Fibroblast of upper back skin (primary cell): Measurements from ENCODE around the gene AGO4.
"Not testable (repeated sequence)": the region's sequence is repeated elsewhere in the genome, so short reads cannot be mapped to it uniquely, and the experiment has no call there.

Experiments used
- DNase-seq: peaks from one replicate; pipeline ENCODE4 v3.0.0-alpha.2; 2013

The AGO4 gene

DNA sequence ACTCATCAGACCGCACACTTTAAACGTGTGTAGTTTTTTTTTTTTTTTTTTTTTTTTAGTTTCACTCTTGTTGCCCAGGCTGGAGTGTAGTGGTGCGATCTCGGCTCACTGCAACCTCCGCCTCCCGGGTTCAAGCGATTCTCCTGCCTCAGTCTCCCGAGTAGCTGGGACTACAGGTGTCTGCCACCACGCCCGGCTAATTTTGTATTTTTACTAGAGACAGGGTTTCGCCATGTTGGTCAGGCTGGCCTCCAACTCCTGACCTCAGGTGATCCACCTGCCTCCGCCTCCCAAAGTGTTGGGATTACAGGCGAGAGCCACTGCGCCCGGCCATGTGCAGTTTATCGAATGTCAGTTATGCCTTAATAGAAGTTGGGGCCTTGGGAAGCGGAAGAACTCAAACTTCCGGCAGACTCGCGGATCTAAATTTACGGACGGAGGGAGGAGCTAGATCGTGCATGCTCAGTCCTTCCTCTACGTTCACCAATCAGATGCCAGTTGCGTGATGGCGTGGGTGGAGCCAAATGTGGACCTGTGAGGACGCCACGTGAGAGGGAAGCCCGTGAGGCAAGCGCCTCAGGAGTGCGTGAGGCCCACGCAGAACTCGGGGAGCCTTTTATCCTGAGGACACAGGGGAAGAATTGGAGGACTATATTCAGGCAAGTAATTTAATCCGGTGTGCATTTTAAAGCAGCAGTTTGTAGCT, 61.6 kb downstream of the AGO4 start:
- DNase-seq: not testable (repeated sequence)

DNA sequence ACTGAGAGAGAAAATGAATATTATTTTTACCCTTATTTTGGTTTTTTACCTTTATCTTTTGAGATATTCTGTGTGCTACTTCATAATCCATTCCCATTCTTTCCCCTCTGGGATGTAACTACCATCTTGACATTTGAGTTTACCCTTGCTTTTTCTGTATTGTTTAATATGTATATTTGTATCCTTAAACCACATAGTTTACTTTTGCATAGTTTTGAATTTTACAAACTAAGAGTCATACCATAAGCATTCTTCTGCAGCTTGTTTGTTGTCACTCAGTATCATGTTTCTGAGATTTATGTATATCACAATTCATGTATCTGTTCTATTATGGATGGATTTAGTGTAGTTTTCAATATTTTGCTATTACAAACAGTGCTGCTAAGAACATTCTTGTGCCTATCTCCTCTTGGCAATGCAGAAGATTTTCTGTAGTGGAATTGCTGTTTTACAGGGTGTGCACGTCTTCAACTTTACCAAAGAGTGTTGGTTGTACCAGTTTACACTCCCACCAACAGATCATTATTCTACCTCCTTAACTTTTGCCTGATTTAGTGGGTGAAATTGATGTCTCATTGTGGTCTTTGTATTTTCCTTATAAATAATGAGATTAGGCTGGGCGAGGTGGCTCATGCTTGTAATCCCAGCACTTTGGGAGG, 63.0 kb downstream of the AGO4 start:
- DNase-seq: no peak

DNA sequence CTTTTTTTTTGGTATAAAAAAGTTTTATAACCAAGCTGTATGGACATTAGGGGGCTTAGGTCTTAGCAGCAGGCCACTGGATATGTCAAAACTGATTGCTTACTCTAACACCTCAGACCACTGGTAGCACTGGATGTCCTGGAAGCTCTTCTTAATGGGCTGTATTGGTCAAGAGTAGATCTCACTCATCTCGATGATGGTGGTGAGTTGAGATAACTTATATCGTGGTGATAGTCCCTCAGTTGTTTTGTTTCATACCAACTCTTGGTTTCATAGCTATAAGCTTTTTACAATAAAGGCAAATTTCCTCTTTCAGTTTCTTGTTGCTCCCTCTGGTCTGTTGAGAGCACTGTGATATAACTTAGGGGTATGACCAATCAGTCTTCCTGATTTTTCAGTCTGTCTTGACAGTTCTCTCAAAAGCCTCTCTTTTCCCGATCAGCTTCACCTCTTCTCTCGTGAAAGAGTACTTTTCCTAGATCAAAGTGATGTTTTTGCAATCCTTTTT, 65.5 kb downstream of the AGO4 start:
- no peak for DNase-seq

DNA sequence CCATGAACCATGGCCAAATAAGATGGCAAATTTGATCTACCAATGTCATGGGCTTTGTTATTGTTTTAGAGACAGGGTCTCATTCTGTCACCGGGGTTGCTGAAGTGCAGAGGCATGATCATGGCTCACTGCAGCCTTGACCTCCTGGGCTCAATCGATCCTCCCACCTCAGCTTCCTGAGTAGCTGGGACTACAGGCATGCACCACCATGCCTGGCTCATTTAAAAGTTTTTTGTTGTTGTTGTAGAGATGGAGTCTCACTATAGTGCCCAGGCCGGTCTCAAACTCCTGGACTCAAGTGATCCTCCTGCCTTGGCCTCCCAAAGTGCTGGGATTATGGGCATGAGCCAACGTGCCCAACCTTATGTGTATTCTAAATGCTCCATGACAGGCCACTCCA, 66.3 kb downstream of the AGO4 start:
- DNase-seq: not testable (repeated sequence)

DNA sequence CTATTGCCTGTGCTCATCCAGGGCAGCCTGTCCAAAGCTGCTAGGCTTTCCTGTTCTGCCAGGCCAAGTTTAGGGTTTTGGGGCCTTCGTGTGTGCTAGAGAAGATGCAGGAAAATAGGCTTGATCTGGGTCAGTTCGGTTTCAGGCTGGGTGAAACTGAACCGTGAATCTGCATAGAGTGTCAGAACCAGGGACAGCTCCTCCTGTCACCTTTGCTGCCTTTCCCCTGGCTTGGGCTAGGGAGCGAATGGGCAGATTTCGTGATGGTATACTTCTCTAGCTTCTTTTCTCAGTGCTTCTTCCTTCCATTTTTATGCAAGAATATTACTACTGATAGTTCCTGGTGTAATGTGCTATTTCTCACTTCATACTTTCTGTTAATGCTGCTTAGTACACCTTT, 69.2 kb downstream of the AGO4 start:
- no peak for DNase-seq

DNA sequence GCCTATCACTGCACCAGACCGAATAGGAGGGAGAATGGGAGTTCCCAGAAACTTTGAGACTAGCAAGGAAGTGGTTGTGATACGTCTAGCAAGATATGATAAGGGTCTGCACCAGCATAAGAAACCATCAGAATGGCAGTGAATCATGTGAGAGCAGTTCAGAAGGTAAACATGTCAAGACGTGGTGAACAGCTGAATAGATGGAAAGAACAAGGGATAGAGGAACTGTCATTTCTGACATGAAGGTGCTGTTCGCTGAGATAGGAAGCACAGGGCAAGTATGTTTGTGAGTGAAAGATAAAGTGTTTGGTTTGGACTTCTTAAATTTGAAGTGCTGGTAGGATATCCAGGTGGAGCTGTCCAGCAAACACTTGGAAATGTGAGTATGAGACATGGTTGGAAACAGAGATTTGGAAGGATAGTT, 74.0 kb downstream of the AGO4 start:
- no peak for DNase-seq

DNA sequence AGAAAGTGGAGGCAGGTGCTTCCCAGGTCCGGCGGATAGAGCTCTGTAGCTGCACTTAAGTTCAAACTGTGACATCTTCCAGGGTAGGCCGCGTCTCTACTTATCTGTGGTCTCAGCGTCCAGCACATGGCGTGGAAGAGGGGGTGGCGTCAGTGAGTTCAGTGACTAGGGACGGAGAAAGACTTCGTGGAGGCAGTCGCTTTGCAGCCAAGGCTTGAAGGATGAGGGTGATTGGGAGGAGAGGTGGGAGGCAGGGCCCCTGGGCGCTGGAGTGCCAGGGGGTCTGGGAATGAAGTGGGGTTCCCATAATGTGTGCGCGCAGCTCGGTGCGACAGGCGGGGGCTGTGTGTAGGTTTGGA, 74.7 kb downstream of the AGO4 start:
- DNase-seq: no peak

DNA sequence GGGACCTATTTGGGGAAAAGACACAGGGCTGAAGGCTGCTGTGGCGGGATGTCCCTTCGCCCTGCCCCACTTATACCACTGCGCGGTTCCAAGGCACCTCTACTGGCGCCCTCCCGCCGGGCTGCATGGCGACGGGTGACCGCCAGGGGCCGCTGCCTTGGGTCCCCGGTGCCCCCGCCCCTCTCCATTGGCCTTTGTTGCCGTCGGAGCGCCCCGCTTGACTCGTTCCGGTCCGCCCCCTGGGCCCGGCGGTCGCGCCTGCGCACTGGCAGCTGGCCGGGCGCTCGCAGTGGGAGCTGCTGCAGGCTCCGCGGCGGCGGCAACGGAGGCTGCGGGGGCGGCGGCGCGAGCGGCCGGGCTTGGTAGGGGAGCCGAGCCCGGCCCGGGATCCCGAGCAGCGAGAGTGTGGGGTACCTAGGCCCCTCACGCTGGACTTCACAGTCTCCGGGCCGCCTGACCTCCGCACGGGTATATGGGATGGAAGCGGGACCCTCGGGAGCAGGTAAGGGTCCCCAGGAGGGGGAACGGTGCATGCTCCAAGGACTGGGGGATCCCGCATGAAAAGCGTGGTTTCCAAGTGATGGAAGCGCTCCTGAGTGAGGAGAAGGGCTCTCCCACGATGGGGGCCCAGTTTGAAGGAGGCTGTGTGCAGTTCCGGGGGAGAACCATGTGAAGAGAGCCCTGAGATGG, 75.3 kb downstream of the AGO4 start, which contains the start of gene AGO1:
AGO1 (plus strand) TSS at position 265 of the 690 bp plus-strand sequence; CDS start at position 478, 213 bp downstream.
- DNase-seq: peak; percentile 92

DNA sequence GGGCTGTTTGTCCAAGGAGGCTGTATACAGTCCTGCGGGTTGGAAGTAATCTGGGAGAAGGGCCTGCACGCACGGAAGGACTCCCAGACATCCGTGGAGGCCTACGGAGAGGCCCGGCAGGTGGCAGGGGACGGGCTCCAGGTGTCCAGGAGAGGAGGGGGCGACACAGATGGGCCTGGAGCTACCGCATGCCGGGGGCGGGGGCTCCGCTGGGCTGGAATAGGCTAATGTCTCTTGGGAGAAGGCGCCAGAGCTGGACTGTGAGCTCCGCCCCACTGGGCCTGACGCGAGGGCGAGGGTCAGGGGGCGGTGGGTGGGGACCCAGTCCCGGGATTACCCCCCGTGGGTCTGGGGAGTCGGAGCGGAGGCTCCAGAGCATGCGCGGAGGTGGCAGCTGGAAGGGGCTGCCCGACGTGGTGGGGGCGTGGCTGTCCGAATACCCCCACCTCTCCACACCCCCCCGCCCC, 75.9 kb downstream of the AGO4 start:
- DNase-seq: peak; percentile 20

DNA sequence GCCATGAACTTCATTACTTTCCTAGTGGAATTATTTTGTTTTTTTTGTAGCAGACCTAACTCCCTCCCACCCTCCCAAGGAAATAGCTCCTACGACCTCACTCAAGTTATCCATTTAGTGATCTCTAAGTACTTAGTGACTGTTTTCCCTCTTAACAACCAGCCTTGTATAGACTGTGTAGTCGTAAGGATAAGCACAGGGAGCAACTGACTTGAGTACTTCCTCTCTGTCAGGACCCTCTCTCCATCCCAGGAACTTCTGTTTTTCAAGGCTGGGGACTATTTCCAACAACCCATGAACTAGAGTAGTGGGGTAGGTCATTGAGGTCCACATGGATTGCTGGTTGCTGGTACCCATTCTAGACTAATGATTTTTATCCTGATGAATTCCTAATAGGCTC, 77.1 kb downstream of the AGO4 start:
- no peak for DNase-seq

DNA sequence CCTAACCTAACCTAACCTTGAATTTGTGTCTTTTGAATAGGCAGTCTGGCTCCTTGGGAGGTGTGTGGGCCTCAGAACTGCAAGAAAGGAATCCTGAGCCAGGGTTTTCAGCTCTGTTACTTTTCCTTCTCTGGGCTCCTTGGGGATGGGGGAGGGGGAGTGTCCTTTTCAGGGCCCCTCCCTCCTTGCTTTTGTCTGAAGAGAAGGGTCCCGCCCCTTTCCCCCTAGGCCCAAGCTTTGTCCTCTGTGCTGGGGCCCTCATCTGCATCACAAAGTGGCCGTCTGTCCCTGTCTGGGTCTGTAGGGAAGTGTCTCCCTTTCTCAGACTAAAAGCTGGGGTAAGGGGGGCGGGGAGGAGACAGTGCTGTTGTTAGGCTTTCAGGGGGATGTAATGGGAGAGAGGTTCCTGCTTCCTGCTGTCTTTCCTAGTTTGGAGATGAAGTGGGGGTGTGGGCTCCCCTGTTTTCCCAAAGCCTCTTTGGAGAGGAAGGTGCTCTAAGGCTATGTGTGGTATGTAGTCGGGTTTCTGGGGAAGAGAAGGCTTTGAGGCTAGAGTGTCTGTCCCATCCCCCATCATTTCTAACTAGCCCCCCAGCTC, 78.2 kb downstream of the AGO4 start:
- no peak for DNase-seq

DNA sequence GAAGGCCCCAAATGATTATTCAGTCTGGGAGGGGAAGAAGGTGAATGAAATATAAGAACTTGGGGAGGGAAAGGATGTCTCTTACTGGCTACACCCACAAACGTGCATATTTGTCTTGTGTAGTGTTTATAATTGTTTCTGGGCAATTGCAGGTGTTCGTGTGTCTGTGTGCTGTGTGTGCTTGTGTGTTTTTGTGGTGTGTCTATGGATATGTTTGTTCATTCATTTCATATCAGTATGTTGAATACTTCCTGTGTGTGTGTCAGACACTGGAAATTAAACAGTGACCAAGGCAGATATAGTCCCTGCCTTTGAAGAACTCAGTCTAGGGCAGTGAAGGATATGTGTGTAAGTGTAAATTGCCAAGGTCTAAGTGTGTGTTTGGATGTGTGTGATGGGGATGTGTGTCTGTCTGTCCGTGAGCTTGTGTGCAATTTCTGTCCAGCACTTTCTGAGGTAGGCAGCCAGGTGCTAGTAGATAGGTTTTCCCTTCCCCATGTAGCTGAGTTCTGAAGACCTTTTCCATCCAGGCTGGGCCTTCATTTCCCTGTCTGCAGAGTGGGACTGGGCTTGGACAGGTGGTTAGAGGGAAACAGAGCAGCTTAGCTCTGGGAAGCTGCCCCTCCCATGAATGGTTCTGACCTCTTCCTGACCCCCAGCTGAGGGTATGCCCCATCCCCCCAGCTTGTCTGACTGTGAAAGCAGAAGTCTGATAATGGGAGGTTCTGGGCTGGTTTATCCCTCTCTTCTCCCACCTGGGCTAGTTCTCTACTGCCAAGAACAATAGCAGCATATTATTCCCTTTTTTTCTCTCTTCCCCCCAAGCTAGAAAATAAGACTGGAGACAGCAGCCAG, 79.0 kb downstream of the AGO4 start:
- DNase-seq: no peak

DNA sequence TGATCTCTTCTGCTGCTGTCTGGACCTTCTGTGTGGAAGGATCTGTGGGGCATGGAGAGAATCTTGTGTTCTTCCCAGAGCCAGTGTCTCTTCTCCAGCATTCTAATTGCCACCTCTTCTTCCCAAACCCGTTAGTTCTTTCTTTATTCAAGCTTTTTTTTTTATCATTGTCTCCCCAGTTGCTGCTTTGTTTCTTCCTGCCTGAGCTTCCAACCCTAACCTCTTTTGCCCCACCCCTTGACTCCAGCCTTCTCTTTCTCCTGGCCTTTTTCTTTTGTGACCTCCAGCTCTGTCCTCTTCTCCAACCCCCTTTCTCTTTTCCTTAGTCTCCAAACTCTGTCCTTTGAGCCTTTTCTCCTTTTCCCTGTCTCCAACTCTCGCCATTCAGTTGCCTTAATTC, 79.7 kb downstream of the AGO4 start:
- no peak for DNase-seq

DNA sequence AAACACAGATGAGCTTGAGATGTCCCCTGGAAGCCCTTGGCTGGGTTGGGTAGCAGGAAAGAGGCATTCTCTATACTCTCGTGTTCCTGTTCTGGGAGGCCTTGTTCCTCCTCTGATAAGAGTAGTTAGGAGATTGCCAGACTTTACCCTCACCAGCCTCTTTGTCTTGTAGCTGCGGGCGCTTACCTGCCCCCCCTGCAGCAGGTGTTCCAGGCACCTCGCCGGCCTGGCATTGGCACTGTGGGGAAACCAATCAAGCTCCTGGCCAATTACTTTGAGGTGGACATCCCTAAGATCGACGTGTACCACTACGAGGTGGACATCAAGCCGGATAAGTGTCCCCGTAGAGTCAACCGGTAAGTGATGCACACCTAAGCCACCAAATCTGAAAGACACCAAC, 80.4 kb downstream of the AGO4 start:
- DNase-seq: no peak

DNA sequence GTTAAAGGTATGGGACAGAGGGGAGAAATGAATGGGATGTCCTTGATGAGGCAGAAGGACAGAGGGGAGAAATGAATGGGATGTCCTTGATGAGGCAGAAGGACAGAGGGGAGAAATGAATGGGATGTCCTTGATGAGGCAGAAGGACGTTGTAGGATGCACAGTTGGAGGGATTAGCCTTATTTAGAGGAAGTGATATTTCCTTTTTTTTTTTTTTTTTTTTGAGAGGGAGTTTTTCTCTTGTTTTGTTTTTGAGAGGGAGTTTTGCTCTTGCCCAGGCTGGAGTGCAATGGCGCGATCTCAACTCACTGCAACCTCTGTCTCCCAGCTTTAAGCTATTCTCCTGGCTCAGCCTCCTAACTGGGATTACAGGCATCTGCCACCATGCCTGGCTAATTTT, 81.2 kb downstream of the AGO4 start:
- not testable (repeated sequence) for DNase-seq

DNA sequence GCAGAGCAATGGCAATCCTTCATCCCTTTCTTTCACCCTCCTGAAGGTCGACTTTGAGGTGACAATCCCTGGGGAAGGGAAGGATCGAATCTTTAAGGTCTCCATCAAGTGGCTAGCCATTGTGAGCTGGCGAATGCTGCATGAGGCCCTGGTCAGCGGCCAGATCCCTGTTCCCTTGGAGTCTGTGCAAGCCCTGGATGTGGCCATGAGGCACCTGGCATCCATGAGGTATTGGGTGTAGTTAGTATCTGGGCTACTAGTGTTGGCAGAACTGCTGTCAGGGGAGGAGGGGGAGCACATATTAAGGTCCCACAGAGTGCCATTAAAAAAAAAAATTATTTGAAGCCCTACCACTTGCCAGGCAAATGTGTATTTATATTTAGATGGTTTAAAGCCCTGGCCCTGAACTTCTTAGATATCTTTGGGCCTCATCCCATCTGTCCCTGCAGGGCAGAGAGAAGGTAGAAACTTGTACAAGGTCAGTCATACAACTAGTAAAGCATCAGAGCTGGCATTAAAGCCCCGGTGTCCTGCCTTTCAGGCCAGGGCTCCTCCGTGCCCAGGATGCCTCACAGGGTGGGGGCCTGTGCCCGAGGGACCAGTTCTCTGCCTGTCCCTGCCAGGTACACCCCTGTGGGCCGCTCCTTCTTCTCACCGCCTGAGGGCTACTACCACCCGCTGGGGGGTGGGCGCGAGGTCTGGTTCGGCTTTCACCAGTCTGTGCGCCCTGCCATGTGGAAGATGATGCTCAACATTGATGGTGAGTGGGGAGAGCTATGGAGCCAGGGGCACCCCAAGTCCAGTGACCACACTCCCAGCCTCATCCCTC, 85.4 kb downstream of the AGO4 start:
- no peak for DNase-seq

DNA sequence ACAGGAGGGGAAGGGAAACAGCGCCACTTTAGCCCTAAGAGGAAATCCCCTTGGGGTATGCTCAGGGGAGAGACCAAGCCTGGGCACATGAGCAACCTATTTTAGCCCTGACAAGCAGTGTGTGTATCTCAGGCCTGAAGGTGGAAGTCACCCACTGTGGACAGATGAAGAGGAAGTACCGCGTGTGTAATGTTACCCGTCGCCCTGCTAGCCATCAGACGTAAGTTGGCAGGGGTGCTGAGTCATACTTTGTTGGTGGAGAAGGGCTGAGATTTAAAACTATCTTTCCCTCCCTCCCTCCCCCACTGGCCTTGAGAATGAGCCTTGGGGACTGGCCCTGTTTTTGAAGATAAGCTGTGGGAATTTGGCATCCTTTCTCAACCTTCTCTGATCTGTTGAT, 86.4 kb downstream of the AGO4 start:
- DNase-seq: no peak

DNA sequence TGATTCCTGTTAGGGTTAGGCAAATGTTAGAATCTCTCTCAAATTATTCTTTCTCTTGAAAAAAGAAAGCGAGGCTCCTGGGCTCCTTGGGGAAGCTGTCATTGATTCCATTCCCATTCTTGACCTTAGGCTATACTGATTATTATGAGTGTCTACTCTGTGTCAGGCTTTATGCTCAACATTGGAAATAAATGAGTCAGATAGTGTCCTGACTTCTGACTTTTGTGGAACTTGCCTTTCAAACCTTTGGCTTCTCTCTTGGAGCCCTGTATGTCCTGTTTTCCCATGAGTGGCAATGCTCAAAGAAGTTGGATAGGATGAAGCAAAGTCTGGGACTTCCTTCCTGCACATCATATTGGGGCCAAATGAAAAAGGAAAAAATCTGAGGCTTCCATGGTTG, 86.8 kb downstream of the AGO4 start:
- DNase-seq: no peak

DNA sequence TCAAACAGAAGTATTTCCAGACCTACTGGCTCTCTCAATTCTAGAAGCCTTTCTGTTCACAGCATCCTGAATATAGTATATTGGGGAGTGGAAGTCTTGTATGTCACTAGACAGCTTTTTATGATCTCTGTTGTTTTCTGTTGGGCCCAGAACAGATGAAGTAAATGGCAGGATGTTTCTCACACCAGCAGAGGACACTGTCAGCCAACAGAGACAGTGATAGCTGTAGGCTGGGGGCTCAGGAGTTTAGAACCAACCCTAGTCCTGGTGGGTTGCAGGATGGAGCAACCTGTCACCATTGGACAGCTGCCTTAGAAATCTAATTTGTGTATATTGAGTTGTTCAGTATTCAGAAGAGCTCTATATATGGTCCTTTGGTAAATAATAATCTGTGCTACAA, 92.1 kb downstream of the AGO4 start:
- DNase-seq: no peak

DNA sequence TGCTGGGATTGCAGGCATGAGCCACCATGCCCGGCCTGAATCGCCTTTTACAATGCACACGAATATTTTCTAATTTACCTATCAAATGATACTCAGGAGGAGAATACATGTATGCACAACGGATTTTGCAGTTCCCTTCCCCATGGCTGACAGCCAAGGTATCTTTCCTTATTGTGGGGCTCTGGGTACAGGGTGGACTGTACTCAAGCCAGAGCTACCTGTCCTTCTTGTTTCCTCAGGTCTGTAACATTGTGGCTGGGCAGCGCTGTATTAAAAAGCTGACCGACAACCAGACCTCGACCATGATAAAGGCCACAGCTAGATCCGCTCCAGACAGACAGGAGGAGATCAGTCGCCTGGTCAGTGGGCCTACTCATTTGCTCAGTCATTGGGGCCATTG, 93.4 kb downstream of the AGO4 start:
- DNase-seq: no peak

DNA sequence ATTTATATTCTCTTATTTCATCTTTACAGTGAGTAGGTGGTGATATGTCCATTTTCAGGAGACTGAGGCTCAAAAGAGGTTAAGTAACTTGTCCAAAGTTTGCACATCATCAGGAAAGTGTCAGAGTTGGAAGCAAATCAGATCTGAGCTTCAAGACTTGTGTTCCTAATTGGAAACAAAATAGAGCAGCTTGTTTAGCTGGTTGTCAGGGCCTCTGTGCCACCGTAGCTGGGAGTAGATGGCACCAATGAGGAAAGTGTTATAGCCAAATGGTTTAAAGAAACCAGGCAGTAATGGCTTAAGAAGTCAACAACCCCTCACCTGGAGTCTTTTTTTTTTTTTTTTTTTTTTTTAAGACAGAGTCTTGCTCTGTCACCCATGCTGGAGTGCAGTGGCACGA, 94.9 kb downstream of the AGO4 start:
- DNase-seq: no peak
